ENCODE results near the gene STBD1.
"Not testable (repeated sequence)": the region's sequence is repeated elsewhere in the genome, so short reads cannot be mapped to it uniquely, and the experiment has no call there.

STBD1 gene

DNA sequence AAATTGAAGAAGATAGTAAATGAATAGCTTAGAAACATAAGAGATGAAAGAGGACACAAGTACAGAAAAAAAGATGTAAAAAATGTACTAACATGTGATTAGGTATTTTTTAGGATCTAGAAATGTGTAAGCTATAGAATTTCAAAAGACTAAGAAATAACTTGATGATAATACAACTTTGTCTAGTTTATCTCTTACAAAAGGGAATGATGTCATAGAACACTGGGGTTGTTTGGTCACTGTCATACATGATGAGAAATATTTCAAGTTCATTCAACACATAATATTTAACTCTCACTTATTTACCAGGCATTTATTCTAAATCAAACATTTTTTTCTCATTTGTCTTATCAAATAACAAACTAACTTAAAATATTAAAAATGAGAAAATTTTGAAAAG lies 18.5 kb downstream of the STBD1 start:
- DNase-seq (ENCODE audit: low read depth): no peak

DNA sequence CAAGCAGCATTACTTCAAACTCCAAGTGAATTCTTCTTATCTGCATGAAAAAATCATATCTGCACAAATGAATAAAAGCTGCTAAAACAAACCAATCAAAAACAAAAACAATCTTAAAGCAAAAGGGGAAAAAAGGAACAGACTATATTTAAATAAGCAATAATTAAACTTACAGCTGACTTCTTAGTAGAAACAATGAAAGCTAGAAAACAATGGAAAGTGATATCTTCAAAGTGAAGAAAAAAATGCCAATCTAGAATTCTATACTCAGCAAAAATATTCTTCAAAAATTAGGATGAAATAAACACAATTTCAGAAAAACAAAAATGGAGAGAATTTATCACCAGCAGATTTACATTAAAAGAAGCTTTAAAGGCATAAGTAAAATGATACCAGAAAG lies 20.0 kb downstream of the STBD1 start:
- no peak for DNase-seq (ENCODE audit: low read depth)

DNA sequence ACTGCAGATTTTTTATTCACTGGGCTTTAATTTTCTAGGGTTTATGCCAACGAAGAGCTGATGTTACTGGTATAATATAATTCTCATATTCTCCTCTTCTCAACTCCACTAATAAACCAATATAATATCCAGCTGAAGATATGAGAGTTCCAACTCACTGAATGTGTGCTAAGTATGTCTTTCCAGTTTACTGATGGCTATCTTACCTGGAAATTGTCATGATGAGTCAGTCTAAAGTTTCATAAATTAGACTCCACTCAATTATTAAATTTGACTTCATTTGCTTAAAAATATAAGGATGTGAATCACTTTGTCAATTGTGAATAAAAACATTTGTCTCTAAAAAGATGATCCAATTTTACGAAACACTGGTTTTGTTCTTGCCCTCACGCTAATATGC lies 28.4 kb downstream of the STBD1 start:
- DNase-seq (ENCODE audit: low read depth): no peak

DNA sequence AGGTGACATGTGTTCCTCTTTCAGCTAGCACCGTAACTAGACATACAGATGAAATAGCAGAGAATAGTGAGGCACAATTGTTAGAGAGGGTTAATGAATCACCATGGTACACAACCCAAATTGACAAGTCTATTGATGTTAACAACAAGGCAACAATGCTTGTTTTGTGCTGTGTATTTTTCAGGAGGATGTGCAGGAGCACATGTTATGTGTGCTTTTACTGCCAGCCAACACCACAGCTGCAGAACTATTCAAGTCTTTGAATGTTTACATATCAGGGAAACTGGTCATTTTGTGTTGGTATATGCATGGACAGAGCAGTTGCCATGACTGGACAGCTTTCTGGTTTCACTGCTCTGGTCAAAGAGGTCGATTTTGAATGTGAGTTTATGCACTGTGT lies 32.8 kb downstream of the STBD1 start:
- DNase-seq (ENCODE audit: low read depth): no peak

DNA sequence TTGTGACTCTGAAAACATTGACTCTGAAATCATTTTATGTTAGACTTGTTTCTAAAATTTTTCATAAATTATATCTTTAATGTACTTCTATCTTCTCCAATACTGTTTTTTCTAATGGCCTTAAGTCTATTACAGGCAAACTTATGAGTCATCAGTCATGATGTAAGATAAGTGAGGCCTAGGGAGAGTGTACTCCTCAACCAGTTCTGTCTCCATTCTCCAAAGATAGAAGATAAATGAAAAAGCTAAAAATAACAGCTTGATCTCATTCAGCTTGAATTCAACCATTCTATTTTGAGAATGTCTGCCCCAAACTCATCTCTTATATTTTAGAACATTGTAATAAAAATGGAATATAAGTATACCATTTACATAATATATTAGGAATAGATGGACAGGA lies 34.5 kb downstream of the STBD1 start:
- DNase-seq (ENCODE audit: low read depth): no peak

DNA sequence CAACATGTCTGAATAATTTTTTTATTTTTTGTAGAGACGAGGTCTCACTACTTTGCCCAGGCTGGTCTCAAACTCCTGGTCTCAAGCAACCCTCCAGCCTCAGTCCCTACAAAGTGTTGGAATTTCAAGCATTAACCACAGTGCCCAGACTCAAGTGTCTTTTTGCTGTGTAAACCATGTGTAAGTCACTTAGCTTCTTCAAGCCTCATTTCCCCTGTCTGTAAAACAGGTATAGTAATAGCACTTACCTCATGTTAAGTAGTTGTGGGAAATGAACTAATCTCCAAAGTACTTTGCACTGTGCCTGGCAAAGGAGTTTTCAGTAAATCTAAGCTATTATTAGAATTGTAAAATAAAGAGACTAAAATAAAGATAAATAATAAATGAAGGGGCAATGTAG lies 35.7 kb downstream of the STBD1 start:
- DNase-seq (ENCODE audit: low read depth): no peak

DNA sequence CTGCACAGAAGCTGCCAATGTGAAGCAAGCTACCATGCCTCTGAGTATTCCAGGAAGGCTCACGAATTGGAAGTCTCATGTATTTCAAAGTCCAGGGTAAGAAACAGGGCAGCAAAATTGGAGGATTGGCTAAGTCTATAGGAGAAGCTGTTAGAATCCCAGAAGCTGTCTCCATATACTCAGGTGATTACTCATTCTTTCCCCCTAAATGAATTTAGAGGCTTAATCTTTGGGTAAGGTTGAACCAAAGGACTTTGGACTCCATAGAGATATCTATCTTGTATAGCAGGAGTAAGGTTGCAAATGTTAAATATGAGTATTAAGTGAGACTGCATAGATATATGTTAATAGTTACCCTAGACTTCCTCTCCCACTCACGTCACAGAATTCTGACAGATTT lies 36.3 kb downstream of the STBD1 start:
- no peak for DNase-seq (ENCODE audit: low read depth)

DNA sequence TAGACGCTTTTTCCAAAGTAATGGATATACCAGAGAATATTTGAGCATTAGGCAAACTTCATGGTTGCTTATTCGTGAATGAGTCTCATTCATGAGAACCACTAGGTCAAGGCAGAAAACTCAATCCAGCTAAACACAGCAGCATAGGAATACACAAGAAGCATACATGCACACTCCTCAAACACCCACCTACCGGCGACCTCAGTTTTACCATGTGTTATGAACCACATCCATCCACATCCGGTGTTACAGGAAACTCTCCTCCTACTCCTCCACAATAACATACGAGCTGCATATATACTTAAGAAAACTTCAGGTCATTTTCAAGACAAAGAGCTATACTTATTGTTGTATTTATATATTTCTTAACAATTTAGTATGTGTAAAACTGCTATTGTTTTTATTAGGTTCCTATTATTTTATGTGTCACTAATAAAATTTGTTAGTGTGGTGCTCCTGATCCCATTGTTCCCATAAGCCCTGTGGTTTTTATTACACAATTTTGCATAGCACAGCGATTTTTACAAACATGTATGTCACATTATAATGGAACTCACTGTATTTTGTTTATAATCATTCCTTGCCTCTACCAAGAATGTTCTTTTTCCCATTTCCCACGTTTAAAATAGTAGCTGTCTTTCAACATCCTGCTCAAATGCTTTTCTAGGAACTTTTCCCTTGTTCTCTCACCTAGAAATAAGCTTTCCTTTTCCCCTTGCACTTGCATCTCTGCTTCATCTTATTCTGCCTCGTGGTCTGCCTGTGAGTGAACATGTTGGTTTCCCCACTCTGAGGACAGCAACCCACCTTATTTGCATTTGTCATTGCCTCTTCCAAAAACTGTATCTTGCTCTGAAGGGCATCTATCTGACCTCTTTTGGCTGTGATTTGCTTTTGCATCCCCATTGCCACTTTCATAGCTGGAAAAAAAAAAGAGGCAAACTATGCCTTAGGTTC lies 48.3 kb downstream of the STBD1 start:
- DNase-seq (ENCODE audit: low read depth): peak; percentile 22

DNA sequence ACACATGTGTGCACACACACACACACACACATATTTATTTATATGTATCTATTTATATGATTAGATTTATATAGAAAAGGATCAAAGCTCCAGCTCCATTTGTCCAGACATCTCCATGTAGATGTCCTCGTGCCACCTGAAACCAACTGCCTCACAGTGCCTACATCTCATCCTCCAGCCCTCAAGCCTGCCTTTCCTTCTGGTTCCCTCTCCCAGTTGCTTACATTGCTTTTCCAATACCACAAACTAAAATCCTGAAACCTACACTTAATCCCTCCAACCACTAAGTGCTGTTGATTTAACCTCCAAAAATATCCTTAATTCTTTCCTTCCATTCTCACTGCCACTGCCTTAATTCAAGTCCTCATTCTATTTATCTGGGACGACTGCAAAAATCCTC lies 51.4 kb downstream of the STBD1 start:
- no peak for DNase-seq (ENCODE audit: low read depth)

DNA sequence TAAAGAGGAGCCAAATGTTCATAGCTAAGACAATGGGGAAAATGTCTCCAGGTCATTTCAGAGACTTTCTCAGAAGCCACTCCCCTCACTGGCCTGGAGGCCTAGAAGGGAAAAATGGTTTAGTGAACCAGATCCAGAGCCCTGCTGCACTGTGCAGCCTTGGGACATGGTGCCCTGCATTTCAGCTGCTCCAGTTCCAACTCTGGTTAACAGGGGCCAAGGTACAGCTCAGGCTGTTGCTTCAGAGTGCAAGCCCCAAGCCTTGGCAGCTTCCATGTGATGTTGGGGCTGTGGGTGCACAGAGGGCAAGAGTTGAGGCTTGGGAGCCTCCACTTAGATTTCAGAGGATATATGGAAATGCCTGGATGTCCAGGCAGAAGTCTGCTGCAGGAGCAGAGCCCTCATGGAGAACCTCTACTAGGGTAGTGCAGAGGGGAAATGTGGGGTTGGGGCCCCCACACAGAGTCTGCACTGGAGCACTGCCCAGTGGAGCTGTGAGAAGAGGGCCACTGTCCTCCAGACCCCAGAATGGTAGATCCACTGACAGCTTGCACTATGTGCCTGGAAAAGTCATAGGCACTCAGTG lies 53.4 kb downstream of the STBD1 start:
- not testable (repeated sequence) for DNase-seq (ENCODE audit: low read depth)
